GM12865 (cell line): ENCODE measurements around the gene SP6.

Experiments used
- DNase-seq: peaks from one replicate; pipeline ENCODE4 v3.0.0; 2010; ENCODE audit warnings: low read depth
- H3K4me3 ChIP-seq: 2 replicates; pipeline ENCODE4 v1.5.1; 2011; ENCODE audit warnings: mild to moderate bottlenecking, low read depth, low read length, control low read depth
- CTCF ChIP-seq: IDR thresholded peaks from 2 replicates; pipeline ENCODE4 v1.5.1; 2011; ENCODE audit warnings: low read length, control low read depth, low read depth, inconsistent platforms; ENCODE audit not compliant: insufficient read depth; ENCODE audit errors: missing control alignments

Gene SP6

DNA sequence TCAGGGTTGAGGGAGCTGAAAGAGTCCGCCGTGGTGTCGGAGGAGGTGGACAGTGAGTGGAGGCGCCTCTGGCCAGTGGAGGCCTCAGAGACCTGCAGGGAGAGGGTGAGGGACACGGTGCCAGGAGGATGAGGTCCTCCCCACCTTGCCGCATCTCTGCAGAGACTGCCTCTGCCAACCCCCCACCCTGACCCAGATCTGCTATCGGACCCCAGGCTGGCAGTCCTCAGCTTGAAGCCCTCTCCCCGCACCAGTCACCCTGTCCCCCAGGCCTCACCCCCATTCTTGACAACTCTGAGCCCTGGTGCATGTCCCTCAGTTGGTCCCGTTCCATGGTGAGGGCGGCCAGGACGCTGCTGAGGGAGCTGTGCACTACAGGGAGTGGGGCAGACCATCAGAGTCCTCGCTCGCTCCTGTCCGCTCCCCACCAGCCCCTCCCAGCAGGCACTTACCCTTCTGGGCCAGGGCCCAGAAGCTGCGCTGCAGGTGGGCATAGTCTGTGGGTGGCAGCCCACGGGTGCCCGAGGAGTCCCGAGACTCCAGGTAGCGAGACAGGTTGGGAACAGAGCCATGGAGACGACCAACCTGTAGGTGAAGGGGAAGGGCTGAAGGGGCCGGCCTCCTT lies 34.7 kb downstream of the SP6 start:
- no peak for TF ChIP-seq CTCF
- no peak for DNase-seq
- no peak overlapping the region for H3K4me3 ChIP-seq

GRCh38 chr17:47815106-47815918 lies 35.7 kb downstream of the SP6 start:
- no peak for DNase-seq
- no peak for TF ChIP-seq CTCF
- H3K4me3 ChIP-seq: no peak overlapping the region

DNA sequence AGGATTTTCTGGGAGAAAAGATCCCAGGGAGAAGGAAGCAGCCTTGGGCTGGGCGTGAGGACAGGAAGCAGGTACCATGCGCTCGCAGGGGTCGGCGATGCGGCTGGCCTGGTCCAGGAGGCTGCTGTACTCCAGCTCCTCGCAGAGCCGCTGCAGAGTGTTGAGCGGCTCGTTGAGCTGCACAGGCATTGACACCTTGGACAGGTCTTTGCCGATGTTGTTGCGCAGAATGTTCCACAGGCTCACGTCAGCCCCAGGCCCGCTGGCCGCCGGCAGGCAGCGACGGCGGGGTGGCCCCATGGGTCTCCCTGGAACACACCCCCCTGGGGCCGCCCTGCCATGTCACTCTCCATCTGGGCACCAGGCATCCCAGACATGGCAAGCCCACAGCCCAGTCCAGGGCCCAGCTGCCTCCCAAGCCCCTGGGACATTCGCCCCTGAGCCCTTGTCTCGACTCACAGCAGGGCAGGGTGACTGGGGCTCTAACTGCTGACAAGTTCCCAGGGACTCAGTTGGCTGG lies 37.4 kb downstream of the SP6 start:
- no peak for TF ChIP-seq CTCF
- DNase-seq: no peak
- H3K4me3 ChIP-seq: no peak overlapping the region

- no peak overlapping the region for H3K4me3 ChIP-seq
- DNase-seq: no peak
- no peak for TF ChIP-seq CTCF
Observed at GRCh38 chr17:47813077-47813476, 37.9 kb downstream of the SP6 start.

GRCh38 chr17:47812146-47812920 lies 38.6 kb downstream of the SP6 start:
- H3K4me3 ChIP-seq: no peak overlapping the region
- TF ChIP-seq CTCF: no peak
- DNase-seq: no peak

DNA sequence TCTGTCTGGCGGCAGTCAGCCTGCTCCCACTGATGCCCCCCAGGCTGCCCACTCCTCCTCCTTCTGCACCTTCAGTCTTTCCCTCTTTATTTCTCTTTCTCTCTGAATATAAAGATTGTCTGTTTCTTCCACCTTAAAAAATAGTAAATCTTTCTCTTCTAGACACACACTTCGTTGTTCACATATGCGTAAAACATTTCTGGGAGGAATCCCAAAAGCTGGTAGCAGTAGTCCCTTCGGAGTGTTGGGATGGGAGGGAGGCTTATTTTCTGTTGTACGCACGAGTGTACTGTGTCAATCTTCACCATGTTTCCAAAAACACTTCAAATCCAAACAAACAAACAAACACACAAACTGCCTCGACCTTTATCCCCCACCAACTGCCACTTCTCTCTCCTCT lies 39.3 kb downstream of the SP6 start:
- no peak for TF ChIP-seq CTCF
- H3K4me3 ChIP-seq: no peak overlapping the region
- no peak for DNase-seq
